Measurements from ENCODE around the gene ADAMTSL3.
"Not testable (repeated sequence)": the region's sequence is repeated elsewhere in the genome, so short reads cannot be mapped to it uniquely, and the experiment has no call there.

Gene ADAMTSL3

DNA sequence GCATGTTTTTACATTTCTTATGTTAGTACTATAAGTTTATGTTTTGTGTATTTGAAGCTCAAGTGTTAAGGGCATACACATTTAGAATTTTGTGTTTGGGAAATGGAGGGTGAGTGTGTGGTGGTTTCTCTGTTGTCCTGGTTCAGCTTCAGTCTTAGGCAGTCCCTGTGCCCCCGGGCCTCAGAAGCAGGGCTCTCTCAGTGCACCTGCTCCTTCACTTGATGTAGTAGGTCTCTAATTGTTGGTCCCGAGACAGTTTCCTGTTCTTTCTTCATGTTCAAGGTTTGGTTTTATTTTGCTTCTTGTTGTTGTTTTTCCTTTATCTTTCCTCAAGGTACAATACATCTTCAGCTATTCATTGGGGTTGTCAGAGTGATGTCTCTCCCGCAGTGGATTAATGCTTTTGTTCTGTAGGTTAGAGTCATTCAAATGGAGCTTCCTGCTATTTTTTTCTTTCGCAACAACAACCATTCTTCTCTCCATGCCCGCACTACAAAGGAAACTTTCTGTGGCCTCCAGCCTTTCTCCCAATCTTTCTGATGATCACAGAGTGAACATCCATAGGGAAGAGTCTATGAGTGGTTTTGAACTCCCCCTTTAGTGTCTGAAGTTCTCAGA, 403.9 kb downstream of the ADAMTSL3 start:
- DNase-seq = no peak

DNA sequence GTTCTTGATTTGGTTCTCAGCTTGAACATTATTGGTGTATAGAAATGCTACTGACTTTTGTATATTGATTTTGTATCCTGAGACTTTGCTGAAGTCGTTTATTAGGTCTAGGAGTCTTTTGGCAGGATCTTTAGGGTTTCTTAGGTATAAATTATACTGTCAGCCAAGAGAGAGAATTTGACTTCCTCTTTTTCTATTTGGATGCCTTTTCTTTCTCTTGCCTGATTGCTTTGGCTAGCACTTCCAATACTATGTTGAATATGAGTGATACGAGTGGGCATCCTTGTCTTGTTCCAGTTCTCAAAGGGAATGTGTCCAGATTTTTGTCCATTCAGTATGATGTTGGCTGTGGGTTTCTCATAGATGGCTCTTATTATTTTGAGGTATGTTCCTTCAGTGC, 409.8 kb downstream of the ADAMTSL3 start:
- not testable (repeated sequence) for DNase-seq

DNA sequence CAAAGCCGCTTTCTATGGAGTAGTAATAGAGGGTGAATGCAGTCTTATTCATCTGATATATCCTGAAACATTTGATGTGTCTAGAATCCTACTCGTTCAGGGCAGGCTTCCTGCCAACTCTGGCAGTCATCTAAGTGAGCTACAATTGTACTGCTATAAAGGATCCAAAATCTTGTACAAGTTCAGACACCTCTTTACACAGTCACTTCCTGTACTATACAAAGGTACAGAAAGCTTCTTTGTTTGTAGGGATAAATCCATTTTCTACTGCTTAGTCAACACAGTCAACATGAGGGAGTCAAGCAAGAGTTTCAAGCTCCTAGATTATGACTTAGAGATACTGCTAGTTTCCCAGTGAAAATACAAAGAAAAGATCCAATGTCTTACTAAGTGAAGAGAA, 414.8 kb downstream of the ADAMTSL3 start:
- DNase-seq = not testable (repeated sequence)

DNA sequence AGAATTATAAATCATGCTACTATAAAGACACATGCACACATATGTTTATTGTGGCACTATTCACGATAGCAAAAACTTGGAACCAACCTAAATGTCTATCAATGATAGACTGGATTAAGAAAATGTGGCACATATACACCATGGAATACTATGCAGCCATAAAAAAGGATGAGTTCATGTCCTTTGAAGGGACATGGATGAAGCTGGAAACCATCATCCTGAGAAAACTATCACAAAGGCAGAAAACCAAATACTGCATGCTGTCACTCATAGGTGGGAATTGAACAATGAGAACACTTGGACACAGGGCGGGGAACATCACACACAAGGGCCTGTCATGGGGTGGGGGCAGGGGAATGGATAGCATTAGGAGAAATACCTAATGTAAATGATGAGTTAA, 424.1 kb downstream of the ADAMTSL3 start:
- DNase-seq = not testable (repeated sequence)

DNA sequence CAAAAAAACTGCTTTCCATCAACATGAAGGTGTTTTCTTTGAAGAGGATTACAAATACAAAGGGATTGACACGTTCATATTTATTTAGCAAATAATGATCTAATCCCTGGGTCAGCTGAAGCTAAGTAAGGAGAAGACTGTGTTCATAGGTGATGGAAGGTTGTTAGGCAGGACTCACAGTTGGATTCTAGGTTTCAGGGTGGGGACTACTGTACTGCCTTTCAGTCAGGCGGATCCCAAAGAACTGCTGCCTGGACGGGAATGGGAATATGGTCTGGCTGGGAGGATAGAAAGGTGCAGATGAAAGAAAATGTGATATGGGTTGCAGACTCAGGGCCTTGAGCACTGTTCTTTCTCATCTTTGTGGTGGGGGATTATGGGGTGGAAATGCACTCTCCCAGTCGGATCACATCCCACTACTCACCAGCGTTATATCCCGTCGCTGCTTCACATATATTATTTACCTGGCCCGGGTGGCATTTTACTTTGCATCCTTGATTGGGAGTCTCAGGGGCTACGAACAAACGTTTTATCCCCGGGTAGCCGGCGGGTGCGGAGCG, 425.5 kb downstream of the ADAMTSL3 start:
- DNase-seq = not testable (repeated sequence)

DNA sequence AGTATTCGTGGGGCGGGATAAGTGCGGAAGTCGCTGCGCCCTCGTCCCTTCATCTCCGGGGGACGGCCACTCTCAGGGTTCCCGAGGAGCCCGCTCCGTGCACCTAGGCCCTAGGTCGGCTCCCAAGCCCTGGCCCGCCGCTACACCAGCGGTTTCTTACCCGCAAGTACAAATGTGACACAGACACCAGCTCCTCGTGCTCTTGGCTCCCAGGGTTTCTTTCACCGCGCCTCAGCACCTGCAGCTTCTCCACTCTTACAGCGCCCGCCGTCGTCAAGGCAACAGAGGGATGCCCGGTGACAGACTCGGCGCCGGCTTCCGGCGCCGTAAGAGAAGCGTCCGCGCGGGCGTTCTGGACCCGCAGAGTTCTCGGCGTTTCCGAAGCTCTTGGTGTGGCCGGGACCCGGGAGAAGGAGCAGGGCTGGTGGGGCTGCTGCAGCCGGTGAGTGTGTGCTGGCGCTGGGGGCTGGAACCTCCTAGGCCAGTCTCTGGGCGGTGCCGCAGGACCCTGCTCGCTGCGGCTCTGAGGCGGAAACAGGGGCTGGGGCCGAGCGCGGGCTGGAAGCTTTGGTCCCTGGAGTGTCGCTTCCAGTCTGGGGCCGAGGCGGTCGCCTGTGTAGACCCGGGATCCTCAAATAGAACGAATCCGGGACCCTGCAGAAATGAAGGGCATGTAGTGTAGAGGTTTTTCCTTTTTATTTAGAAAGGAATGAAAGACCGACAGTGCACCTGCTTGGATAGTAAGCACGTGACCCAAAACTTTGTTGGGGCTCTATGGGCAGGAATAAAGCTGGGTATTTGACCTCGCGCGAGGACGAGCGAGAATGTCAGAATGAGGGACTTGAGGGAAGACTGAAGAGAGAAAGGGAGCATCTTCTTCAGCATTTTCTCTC, 426.2 kb downstream of the ADAMTSL3 start:
- peak; percentile 62 for DNase-seq

DNA sequence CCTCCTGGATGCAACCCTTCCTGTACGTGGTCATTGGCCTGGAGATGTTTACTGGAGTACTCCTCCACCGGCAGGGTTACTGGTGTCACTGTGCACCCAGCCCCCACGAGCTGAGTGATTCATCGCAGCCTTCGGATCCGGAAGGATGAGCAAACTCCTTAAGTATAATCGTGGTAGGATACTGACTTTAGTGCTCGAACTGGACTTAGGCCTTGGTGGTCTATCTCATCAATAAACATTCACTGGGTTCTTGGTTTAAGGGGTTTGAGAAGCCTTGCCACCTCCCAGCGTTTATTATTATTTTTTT, 426.8 kb downstream of the ADAMTSL3 start:
- not testable (repeated sequence) for DNase-seq

DNA sequence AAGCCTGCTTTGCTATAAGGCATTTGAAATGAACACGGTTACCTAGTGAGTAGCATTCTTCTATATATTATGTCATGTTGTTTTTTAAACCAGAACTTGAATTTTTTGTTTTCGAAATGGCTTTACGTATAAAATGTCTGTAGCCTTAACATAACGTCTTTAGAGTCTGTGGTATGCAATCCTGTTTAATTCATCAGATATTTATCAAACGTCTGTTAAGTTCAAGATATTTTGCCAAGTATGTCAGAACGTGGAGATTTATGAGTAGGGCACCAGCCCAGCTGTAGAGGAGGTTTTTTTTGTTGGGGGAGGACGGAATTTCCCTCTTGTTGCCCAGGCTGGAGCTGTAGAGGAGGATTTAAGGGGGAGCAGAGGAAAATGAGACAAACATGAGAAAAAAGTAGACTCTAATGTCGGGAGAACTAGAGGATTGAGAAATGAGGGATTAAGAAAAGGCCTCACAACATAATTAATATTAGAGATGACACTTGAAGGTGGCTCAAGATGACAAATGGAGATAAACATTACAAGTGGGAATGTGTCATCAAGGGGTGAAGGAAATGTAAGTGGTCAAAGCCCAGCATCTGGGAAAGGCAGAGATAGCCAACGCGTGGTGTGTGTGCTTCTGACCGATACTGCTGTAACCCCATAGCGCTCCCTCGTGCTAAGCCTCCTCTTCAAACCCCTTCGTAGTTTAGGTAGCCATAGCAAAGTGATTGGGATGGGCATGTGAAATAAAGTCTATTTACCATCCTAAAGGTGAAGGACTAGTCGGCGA, 427.7 kb downstream of the ADAMTSL3 start:
- DNase-seq = no peak

DNA sequence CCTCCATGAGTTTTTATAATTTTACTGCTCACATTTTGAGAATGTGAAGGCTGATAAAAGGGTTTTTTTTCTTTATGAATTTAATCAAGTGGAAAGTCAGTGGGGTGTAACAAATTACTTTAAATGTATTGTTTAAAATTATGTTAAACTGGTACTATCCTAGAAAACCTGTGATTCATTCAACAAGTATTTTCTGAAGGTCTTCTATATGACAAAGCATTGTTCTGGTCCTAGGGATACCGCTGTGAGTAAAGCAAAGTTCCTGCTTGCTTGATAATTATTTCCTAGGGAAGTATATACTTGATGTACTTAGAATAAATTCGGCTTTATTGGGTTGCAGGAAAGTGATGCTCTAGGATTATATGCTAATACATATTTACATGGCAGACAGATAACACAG, 428.8 kb downstream of the ADAMTSL3 start:
- no peak for DNase-seq

DNA sequence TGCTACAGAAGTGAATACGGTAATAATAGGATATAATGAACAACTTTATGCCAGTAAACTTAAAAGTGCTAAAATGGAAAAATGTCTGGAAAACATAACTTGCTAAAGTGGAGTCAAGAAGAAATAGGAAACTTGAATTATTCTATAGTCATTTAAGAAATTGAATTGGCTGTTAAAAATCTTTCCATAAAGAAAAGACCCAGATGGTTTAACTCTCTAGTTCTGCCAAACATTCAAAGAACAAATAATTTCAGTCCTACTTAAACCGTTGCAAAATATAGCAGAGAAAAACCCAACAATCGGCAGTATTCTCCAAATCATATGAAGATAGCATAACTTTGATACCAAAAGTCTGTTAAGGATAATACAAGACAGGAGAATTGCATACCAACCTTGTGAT, 432.1 kb downstream of the ADAMTSL3 start:
- not testable (repeated sequence) for DNase-seq

All from activated CD4-positive, alpha-beta T cell treated with anti-CD3 and anti-CD28 coated beads, Interleukin-2, amount 50 U/mL, for 16 hours (primary cell).